CD4-positive, alpha-beta memory T cell (primary cell): ENCODE measurements around the gene PRTN3. TPM values are rescaled to one million over a fixed set of nuclear protein-coding genes. Genes with fewer than 3 reads are reported as not detected.

Source experiments
- CTCF ChIA-PET: fragments of 350-600 bp; sonication (Branson Sonifier 250); formaldehyde crosslinking; loops from one replicate; lab custom pipeline; 2021; ENCODE audit warnings: inconsistent platforms; ENCODE audit not compliant: partially characterized antibody; lab: Charles Lee
- POLR2A ChIA-PET: fragments of 350-600 bp; sonication (Branson Sonifier 250); formaldehyde crosslinking; loops from one replicate; lab custom pipeline; 2021; ENCODE audit not compliant: partially characterized antibody; lab: Charles Lee
- DNase-seq, 5 donors: peaks; one replicate each; pipeline versions ENCODE4 v3.0.0 to v3.0.0-alpha.2; 2020 to 2022; ENCODE audit warnings: mixed read lengths in 1 of 5
- H3K27ac ChIP-seq: one replicate; pipeline ENCODE4 v1.7.0; 2013; ENCODE audit warnings: low read depth, low read length
- H3K27me3 ChIP-seq: 2 replicates; pipeline ENCODE4 v1.7.0; 2013; ENCODE audit warnings: mild to moderate bottlenecking, low read length, moderate library complexity; ENCODE audit not compliant: insufficient read depth
- H3K36me3 ChIP-seq: 2 replicates; pipeline ENCODE4 v1.7.0; 2013; ENCODE audit warnings: mild to moderate bottlenecking, low read length, moderate library complexity; ENCODE audit not compliant: insufficient read depth
- H3K4me1 ChIP-seq: 2 replicates; pipeline ENCODE4 v1.7.0; 2013; ENCODE audit warnings: mild to moderate bottlenecking, low read length, moderate library complexity; ENCODE audit not compliant: insufficient read depth
- H3K4me3 ChIP-seq, 2 donors: one replicate each; pipeline ENCODE4 v1.7.0; 2013; ENCODE audit warnings: low read length in 2 of 2, mild to moderate bottlenecking in 1 of 2
- H3K9me3 ChIP-seq, 2 donors: one replicate each; pipeline ENCODE4 v1.7.0; 2013; ENCODE audit warnings: low read length in 2 of 2, control low read depth in 1 of 2; ENCODE audit not compliant: control insufficient read depth in 1 of 2
- H3K27ac Mint-ChIP-seq, 7 donors: one replicate each; pipeline ENCODE4 v1.8.0; 2020 to 2021; ENCODE audit warnings: mixed read lengths in 7 of 7, mild to moderate bottlenecking in 6 of 7, inconsistent platforms in 3 of 7, moderate library complexity in 3 of 7
- H3K27me3 Mint-ChIP-seq, 2 donors: one replicate each; pipeline ENCODE4 v1.8.0; 2020 to 2021; ENCODE audit warnings: mixed read lengths in 2 of 2
- H3K36me3 Mint-ChIP-seq, 2 donors: one replicate each; pipeline ENCODE4 v1.8.0; 2020 to 2021; ENCODE audit warnings: mixed read lengths in 2 of 2, inconsistent platforms in 1 of 2, mild to moderate bottlenecking in 1 of 2
- H3K4me1 Mint-ChIP-seq, 4 donors: one replicate each; pipeline ENCODE4 v1.8.0; 2020 to 2021; ENCODE audit warnings: mixed read lengths in 4 of 4, mild to moderate bottlenecking in 1 of 4
- H3K4me3 Mint-ChIP-seq, 8 donors: one replicate each; pipeline ENCODE4 v1.8.0; 2020 to 2021; ENCODE audit warnings: mixed read lengths in 8 of 8, mild to moderate bottlenecking in 7 of 8, moderate library complexity in 6 of 8, inconsistent platforms in 3 of 8
- H3K9me3 Mint-ChIP-seq, 8 donors: one replicate each; pipeline ENCODE4 v1.8.0; 2020 to 2021; ENCODE audit warnings: mixed read lengths in 8 of 8, mild to moderate bottlenecking in 5 of 8, inconsistent platforms in 3 of 8, moderate library complexity in 1 of 8
- intact Hi-C: fragments of 100-400 bp; cut with micrococcal nuclease; formaldehyde crosslinking; loops from one replicate; pipeline ENCODE4 v1.15.1; 2023
- polyA plus RNA-seq, 2 donors: library from polyadenylated mRNA; unstranded; fragments of 300-500 nt; fragmentation: Illumina TruSeq; gene quantifications; one replicate each; pipeline ENCODE4 v1.2.3, GENCODE V29; 2021
- total RNA-seq, 2 experiments: library from RNA; stranded (reverse); gene quantifications; one replicate each; pipeline ENCODE4 v1.2.3, GENCODE V29; 2021

Gene PRTN3
- total and polyA plus RNA-seq, 4 experiments from 2014 or later: not detected

GRCh38 chr19:800360-801029 is 40.3 kb upstream of the PRTN3 start:
- H3K9me3 ChIP-seq: no peaks in the 10 kb centered on the region
- H3K4me3 Mint-ChIP-seq: peak overlapping the region; percentile 77 to 94 (median 87)
- peaks cover 25 to 62% (median 42%) of the 10 kb centered on the region in 4 donors for H3K4me1 Mint-ChIP-seq
- intact Hi-C loops: no loop called here
- H3K27me3 Mint-ChIP-seq: no peaks in the 10 kb centered on the region
- H3K9me3 Mint-ChIP-seq: peaks cover 0 to 1% (median 0%) of the 10 kb centered on the region in 8 donors
- H3K27me3 ChIP-seq: no peaks in the 10 kb centered on the region
- H3K4me3 ChIP-seq: peak overlapping the region; percentile 28 to 38
- ChIA-PET CTCF (no interaction called here), POLR2A (interaction anchor here (0.8 to 1.6 kb wide), 7 partner anchors 8 to 469 kb away, joined by 3 to 6 read pairs (median 3); partner anchors contain the start of genes CIRBP and WDR18)
- H3K27ac Mint-ChIP-seq: peak overlapping the region; percentile 70 to 93 (median 88)
- H3K27ac ChIP-seq: peak overlapping the region; percentile 42
- H3K36me3 Mint-ChIP-seq: peaks cover 7 to 44% of the 10 kb centered on the region in 2 donors
- DNase-seq: no peak
- peaks cover 60% of the 10 kb centered on the region for H3K4me1 ChIP-seq
- peaks cover 25% of the 10 kb centered on the region for H3K36me3 ChIP-seq

- Histone ChIP-seq H3K9me3 (no peaks in the 10 kb centered on the region), H3K27ac (peak overlapping the region; percentile 42), H3K4me1 (peaks cover 58% of the 10 kb centered on the region), H3K4me3 (peak overlapping the region; percentile 29 to 38), H3K36me3 (peaks cover 27% of the 10 kb centered on the region), H3K27me3 (no peaks in the 10 kb centered on the region)
- DNase-seq: peak in 1 of 5 donors; percentile 33
- intact Hi-C loops: no loop called here
- Mint-ChIP-seq H3K4me3 (peak overlapping the region; percentile 67 to 91 (median 82)), H3K27ac (peak overlapping the region in 6 of 7 donors; percentile 48 to 93 (median 70)), H3K27me3 (no peaks in the 10 kb centered on the region), H3K4me1 (peaks cover 25 to 62% (median 42%) of the 10 kb centered on the region in 4 donors), H3K36me3 (peaks cover 7 to 44% of the 10 kb centered on the region in 2 donors), H3K9me3 (peaks cover 0 to 1% (median 0%) of the 10 kb centered on the region in 8 donors)
- CTCF ChIA-PET: interaction anchor here (0.5 kb wide), 1 partner anchor 27 kb away, joined by 3 read pairs; no protein-coding TSS in a partner anchor
- POLR2A ChIA-PET: interaction anchor here (0.8 to 1.4 kb wide), 6 partner anchors 8 to 468 kb away, joined by 3 to 4 read pairs (median 3); partner anchors contain the start of genes CIRBP and WDR18
These were observed 39.6 kb upstream of the PRTN3 start for GRCh38 chr19:801030-801860.

GRCh38 chr19:801861-802497 is 38.8 kb upstream of the PRTN3 start:
- H3K9me3 Mint-ChIP-seq: peaks cover 0 to 1% (median 0%) of the 10 kb centered on the region in 8 donors
- peaks cover 7 to 46% of the 10 kb centered on the region in 2 donors for H3K36me3 Mint-ChIP-seq
- Histone ChIP-seq H3K4me1 (peaks cover 54% of the 10 kb centered on the region), H3K9me3 (no peaks in the 10 kb centered on the region), H3K4me3 (peak overlapping the region in 1 of 2 donors; percentile 38), H3K36me3 (peaks cover 34% of the 10 kb centered on the region), H3K27ac (peak overlapping the region; percentile 42), H3K27me3 (no peaks in the 10 kb centered on the region)
- H3K27ac Mint-ChIP-seq: peak overlapping the region; percentile 29 to 92 (median 76)
- peaks cover 22 to 56% (median 38%) of the 10 kb centered on the region in 4 donors for H3K4me1 Mint-ChIP-seq
- CTCF ChIA-PET: no interaction called here
- no peaks in the 10 kb centered on the region for H3K27me3 Mint-ChIP-seq
- DNase-seq: no peak
- intact Hi-C loops: no loop called here
- peak overlapping the region; percentile 63 to 91 (median 82) for H3K4me3 Mint-ChIP-seq
- POLR2A ChIA-PET: interaction anchor here (0.9 kb wide), 1 partner anchor 467 kb away, joined by 3 read pairs; the partner anchor contains the start of gene CIRBP

GRCh38 chr19:802498-803098 is 38.2 kb upstream of the PRTN3 start:
- Histone ChIP-seq H3K9me3 (no peaks in the 10 kb centered on the region), H3K27me3 (no peaks in the 10 kb centered on the region), H3K4me1 (peaks cover 54% of the 10 kb centered on the region), H3K27ac (peak overlapping the region; percentile 42), H3K36me3 (peaks cover 40% of the 10 kb centered on the region), H3K4me3 (no peak overlapping the region)
- H3K36me3 Mint-ChIP-seq: peaks cover 13 to 52% of the 10 kb centered on the region in 2 donors
- intact Hi-C loops: no loop called here
- DNase-seq: no peak
- ChIA-PET CTCF (no interaction called here), POLR2A (interaction anchor here (0.9 kb wide), 1 partner anchor 467 kb away, joined by 3 read pairs; the partner anchor contains the start of gene CIRBP)
- peak overlapping the region in 7 of 8 donors; percentile 51 to 91 (median 80) for H3K4me3 Mint-ChIP-seq
- peak overlapping the region in 6 of 7 donors; percentile 50 to 92 (median 84) for H3K27ac Mint-ChIP-seq
- peaks cover 0 to 4% (median 0%) of the 10 kb centered on the region in 8 donors for H3K9me3 Mint-ChIP-seq
- peaks cover 25 to 61% (median 44%) of the 10 kb centered on the region in 4 donors for H3K4me1 Mint-ChIP-seq
- no peaks in the 10 kb centered on the region for H3K27me3 Mint-ChIP-seq

- no peak overlapping the region for H3K4me3 ChIP-seq
- Mint-ChIP-seq H3K27ac (peak overlapping the region in 6 of 7 donors; percentile 31 to 90 (median 50)), H3K4me1 (peaks cover 29 to 63% (median 46%) of the 10 kb centered on the region in 4 donors), H3K4me3 (peak overlapping the region in 4 of 8 donors; percentile 11 to 91 (median 38)), H3K27me3 (no peaks in the 10 kb centered on the region), H3K9me3 (peaks cover 0 to 4% (median 0%) of the 10 kb centered on the region in 8 donors), H3K36me3 (peaks cover 18 to 57% of the 10 kb centered on the region in 2 donors)
- H3K27ac ChIP-seq: no peak overlapping the region
- H3K4me1 ChIP-seq: peaks cover 54% of the 10 kb centered on the region
- intact Hi-C loops: no loop called here
- H3K36me3 ChIP-seq: peaks cover 45% of the 10 kb centered on the region
- no peaks in the 10 kb centered on the region for H3K9me3 ChIP-seq
- POLR2A ChIA-PET: no interaction called here
- DNase-seq: no peak
- CTCF ChIA-PET: no interaction called here
- no peaks in the 10 kb centered on the region for H3K27me3 ChIP-seq
These were observed 37.7 kb upstream of the PRTN3 start for GRCh38 chr19:803099-803561.

- H3K9me3 ChIP-seq: no peaks in the 10 kb centered on the region
- H3K27ac ChIP-seq: no peak overlapping the region
- intact Hi-C loops: no loop called here
- H3K36me3 ChIP-seq: peaks cover 52% of the 10 kb centered on the region
- Mint-ChIP-seq H3K36me3 (peaks cover 18 to 56% of the 10 kb centered on the region in 2 donors), H3K9me3 (peaks cover 0 to 4% (median 0%) of the 10 kb centered on the region in 8 donors), H3K27me3 (no peaks in the 10 kb centered on the region), H3K4me3 (peak overlapping the region in 4 of 8 donors; percentile 10 to 43 (median 22)), H3K4me1 (peaks cover 29 to 60% (median 45%) of the 10 kb centered on the region in 4 donors), H3K27ac (peak overlapping the region in 4 of 7 donors; percentile 24 to 90 (median 64))
- H3K27me3 ChIP-seq: no peaks in the 10 kb centered on the region
- DNase-seq: no peak
- CTCF ChIA-PET: no interaction called here
- POLR2A ChIA-PET: no interaction called here
- H3K4me1 ChIP-seq: peaks cover 51% of the 10 kb centered on the region
- H3K4me3 ChIP-seq: no peak overlapping the region
These were observed 36.9 kb upstream of the PRTN3 start for GRCh38 chr19:803686-804418.
